GM18951 (cell line): ENCODE measurements around the gene HSPA1A.
"Not testable (repeated sequence)": the region's sequence is repeated elsewhere in the genome, so short reads cannot be mapped to it uniquely, and the experiment has no call there.

ENCODE experiments used
- POLR2A ChIP-seq: IDR thresholded peaks from 4 replicates; pipeline ENCODE4 v1.6.1; 2011; ENCODE audit warnings: mild to moderate bottlenecking; ENCODE audit not compliant: insufficient read length, insufficient read depth; ENCODE audit errors: extremely low read depth
- in situ Hi-C: fragments of 300-500 bp; cut with MboI; formaldehyde crosslinking; loops from one replicate; pipeline ENCODE4 v1.12.0; 2022; ENCODE audit warnings: low sequenced_read_pairs, mixed read lengths, inconsistent platforms; ENCODE audit not compliant: unreplicated experiment

HSPA1A gene

DNA sequence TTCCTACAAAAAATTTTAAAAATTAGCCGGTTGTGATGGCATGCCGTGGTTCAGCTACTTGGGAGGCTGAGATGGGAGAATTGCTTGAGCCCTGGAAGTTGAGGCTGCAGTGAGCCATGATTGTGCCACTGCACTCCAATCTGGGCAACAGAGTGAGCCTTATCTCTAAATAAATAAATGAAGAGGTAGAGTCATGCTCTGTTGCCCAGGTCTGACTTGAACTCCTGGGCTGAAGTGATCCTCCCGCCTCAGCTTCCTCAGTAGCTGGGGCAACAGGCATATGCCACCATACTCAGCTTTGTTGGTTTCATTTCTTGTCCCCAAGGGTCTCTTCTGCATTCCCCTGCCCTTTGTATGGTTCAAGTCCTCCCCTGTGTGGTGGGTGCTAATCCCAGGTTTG, 29.2 kb downstream of the HSPA1A start:
- TF ChIP-seq POLR2A, result no peak
- in situ Hi-C loops, result no loop called here

DNA sequence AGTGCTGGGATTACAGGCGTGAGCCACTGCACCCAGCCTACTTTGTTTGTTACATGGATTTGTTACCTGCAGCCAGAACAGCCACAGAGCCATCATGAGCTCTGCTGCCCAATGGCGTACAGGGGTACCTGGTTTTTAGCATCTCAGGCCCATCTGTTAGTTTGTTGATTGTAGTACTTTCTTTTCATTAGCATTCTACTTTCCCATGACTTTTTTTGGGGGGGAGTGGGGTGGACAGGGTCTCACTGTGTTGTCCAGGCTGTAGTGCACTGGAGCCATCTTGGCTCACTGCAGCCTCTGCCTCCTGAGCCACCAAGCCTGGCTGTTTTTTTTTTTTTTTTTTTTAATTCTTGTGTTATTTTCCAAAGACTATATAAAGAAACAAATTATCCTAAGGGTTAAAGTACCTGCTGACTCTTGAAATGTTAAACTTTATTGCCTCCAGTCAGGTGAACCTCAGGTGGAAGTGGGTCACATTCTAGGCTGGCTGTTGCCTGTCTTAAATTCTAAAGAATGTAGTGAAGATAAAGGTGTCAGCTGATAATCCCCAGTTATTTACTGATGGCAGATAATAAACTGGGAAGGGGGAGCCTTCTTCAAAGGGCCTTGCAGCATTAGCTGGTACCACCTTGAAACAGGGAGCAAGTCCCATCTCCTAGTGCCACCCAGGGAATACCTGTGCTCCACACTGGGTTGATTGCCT, 32.1 kb downstream of the HSPA1A start:
- in situ Hi-C loops, result no loop called here
- TF ChIP-seq POLR2A, result no peak

DNA sequence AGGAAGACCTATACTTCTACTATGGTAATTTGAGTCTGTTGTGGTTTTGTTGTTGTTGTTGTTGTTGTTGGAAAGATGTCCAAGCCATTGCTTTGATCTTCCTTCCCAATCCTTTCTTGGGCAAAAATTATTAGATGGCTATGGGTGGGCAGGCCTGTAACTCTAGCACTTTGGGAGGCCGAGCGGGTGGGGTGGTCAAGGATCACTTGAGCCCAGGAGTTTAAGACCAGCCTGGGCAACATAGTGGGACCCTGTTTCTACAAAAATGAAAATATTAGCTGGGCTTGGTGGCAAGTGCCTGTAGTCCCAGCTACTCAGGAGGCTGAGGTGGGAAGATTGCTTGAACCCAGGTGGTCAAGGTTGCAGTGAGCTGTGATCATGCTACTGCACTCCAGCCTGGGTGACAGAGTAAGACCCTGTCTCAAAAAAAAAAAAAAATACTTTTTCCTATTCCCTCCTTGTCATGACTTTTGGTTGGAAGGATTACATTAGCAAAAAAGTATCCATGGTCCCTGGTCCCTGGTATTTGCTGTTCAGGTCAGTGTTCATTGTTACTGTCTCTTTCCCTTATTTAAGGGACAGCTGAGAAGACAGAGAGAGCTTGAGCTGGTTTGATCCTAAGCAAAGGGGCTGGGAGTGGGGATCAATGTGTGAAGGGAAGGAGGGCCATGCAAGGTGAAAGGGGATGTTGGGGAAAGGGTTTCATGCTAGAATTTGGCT, 35.6 kb downstream of the HSPA1A start:
- in situ Hi-C loops, result no loop called here
- no peak for TF ChIP-seq POLR2A

DNA sequence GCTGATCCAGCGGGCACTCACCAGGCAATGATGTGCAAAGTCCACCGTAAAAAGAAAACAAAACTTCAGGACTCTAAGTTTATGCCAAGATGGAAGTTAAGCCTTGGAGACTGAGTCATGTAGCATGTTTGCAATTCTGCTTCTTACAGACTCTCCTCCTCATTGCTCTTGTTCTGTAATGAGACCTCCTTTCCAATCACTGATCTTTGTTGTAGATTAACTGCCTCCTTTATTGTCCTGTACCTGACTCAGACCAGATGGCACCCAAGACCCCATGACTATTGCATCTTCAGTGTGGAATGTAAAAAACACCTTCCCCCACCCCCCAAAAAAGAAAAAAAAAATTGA, 36.1 kb downstream of the HSPA1A start:
- TF ChIP-seq POLR2A, result no peak
- in situ Hi-C loops, result no loop called here

DNA sequence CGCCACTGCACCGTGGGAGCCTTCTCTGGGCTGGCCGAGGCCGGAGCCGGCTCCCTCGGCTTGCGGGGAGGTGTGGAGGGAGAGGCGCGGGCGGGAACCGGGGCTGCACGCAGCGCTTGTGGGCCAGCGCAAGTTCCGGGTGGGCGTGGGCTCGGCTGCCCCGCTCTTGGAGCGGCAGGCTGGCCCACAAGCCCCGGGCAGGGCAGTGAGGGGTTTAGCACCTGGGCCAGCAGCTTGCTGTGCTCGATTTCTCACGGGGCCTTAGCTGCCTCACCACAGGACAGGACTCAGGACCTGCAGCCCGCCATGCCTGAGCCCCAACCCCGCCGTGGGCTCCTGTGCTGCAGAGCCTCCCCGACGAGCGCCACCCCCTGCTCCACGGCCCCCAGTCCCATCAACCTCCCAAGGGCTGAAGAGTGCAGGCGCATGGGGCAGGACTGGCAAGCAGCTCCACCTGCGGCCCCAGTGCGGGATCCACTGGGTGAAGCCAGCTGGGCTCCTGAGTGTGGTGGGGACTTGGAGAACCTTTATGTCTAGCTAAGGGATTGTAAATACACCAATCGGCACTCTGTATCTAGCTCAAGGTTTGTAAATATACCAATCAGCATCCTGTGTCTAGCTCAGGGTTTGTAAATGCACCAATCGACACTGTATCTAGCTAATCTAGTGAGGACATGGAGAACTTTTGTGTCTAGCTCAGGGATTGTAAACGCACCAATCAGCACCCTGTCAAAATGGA, 36.8 kb downstream of the HSPA1A start:
- in situ Hi-C loops, result not testable (repeated sequence)

DNA sequence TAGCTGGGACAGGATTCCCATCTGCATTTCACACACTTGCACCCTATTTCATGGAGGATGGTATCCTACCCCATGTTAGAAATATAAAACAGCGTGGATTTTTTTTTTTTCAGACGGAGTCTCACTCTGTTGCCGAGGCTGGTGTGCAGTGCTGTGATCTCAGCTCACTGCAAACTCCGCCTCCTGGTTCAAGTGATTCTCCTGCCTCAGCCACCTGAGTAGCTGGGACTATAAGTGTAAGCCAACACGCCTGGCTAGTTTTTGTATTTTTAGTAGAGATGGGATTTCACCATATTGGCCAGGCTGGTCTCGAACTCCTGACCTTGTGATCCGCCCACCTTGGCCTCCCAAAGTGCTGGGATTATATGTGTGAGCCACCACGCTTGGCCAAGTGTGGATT, 42.4 kb downstream of the HSPA1A start:
- in situ Hi-C loops, result not testable (repeated sequence)

DNA sequence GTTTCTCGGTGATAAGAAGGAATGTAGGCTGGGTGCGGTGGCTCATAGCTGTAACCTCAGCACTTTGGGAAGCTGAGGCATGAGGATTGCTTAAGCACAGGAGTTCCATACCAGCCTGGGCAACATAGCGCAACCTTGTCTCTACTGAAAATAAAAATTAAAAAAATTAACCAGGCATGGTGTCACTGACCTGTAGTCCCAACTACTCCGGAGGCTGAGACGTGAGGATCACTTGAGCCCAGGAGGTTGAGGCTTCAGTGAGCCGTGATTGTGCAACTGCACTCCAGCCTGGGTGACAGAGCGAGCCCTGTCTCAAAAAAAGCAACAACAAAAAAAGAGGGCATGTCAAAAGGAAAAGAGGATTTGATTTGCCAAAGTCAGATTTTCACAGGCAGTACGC, 43.4 kb downstream of the HSPA1A start:
- in situ Hi-C loops, result no loop called here
- TF ChIP-seq POLR2A, result no peak

DNA sequence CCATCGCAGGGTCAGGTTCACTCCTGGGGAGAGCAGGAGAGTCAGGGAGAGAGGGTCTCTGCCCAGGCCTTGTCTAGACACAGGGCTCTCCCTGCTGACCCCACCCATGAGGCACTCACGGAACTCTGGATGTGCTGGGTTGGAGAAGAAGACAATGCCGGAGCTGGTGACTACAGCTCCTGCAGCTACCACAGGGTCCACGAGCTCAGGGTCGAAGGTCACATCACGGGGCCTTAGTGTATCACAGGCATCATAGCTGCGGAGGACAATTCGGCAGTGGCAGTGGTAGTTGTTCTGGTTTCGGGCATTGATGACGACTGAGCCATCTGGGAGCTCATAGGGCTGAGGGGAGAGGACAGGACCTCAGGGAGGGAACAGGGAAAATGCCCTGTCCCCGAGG, 44.6 kb downstream of the HSPA1A start:
- no peak for TF ChIP-seq POLR2A
- in situ Hi-C loops, result no loop called here

DNA sequence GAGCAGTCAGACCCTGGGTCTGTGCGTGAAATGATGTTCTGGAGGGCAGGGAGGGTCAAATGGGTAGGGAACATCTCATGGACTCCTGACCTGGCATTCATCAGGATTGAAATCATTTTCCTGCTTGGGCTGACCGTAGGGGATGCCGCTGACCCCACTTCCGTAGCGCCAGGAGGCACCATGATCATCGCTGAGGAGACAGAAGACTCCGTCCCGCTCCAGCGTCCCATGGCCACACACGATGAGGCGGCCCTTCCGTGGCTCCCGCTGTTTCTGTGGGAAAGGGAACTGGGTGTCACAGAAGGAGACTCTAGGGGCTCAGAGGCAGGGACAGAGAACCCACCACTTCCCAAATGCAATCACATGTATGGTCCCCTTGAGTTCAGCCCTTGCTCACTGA, 45.0 kb downstream of the HSPA1A start:
- TF ChIP-seq POLR2A, result no peak
- in situ Hi-C loops, result no loop called here

DNA sequence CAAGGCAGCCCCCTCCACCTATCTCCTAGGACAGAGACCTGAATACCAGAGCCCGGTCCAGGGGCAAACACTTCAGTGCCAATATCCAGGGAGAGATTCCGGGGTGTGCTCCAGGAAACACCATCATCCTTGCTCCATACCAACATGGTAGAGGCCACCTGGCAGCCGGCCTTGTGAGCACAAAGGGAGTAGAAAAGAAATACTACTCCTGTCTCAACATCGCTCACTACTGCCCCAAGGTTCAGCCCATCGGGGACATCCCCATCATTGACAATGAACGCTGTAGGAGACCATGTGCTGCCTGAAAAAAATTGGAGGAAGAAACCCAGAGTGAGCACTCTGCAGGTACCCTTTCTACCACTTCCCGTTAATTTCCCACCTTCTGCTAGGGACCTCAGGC, 45.8 kb downstream of the HSPA1A start:
- TF ChIP-seq POLR2A, result no peak
- in situ Hi-C loops, result no loop called here

DNA sequence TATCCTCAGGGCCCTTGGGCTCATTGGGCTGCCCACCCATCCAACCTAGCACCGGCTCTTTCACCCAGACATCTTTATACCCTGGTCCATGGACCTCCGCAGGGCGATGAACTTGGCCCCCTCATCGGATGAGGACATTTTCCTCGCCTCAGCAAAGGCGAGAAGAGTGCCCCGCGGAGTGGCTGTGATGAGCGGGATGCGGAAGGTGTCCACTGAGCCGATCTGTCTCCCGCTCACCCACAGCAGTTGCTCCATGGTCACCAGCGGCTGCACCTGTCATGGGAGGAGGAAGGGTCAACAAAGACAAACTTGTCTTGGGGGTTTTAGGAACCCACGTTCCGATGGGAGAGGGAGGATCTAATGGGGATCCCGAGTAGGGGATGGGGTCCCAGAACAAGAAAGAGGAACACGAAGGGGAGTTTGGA, 46.6 kb downstream of the HSPA1A start:
- no peak for TF ChIP-seq POLR2A
- in situ Hi-C loops, result no loop called here

DNA sequence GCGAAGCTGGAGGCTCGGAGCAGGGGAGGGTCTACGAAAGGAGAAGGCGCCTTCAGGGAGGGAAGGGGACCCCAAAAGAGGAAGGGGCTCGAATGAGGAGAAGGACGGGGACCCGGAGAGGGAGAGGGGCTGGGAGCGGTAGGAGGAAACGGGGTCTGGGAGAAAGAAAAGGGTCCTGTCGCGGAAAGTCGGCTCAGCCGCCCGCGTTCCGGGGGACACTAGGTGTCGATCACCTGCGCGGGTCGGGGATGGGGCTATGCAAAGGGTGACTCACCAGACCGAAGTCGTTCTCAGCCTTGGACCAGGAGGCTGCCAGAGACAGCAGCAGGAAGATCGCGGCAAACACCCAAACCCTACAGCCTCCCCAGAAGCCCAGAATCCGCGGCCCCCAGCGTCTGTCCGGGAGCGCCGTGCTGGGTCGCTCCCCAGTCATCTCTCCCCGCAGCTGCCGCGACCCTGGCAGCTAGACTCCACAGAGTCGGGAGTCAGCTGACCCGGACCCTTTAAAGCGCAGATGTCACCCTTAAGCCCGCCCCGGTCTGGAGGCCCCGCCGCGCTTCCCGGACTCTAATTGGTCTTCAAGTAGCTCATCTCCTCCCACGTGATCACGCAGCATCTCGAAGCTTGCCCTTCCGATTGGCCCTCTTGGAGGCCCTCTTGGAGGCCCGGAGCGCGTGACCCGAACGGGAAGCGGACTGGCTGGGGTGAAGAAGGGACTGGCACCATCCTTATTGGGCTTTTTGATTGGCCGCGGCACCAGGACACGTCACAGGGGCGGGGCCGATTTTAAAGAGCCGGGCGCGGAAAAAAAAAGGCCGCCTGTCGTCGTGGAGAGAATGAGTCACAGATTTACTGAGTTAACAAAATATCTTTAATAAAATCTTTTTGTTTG, 47.2 kb downstream of the HSPA1A start, which contains the start of gene NEU1:
TSS of gene NEU1 (minus strand) at position 478 of the 892 bp plus-strand sequence. CDS start at position 433, 45 bp downstream.
- in situ Hi-C loops, result no loop called here
- TF ChIP-seq POLR2A, result peak; percentile 99

DNA sequence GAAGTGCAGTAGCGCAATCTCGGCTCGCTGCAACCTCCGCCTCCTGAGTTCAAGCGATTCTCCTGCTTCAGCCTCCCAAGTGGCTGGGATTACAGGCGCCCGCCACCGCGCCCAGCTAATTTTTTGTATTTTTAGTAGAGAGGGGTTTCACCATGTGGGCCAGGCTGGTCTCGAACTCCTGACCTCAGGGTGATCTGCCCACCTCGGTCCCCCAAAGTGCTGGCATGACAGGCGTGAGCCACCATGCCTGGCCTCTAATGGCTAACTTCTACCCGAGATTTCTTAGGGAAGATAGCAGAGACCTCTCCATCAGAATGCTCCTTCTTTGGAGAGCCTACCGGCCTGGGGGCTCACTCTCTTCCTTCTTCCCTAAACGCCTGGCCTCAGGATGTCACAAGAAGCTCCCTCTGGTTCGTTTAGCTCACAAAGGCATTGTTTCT, 48.8 kb downstream of the HSPA1A start:
- in situ Hi-C loops, result not testable (repeated sequence)

DNA sequence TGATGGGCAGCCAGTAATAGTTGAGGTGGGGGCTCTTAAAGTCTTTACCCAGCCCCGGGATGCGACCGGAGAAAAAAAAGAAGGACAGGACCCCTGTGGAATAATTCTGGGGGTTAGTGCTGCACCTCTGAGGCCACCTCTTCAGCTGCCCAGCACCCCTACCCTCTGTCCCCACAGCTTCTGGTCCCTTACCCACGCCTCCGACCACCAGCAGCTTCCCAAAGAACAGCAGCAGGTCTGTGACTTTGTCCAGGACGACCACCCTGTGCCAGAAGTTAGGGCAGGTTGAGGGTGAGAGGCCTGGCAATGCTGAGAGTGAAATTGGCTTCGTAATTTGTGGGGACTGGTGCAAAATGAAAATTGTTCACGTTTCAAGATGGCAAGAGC, 49.5 kb downstream of the HSPA1A start:
- in situ Hi-C loops, result no loop called here
- TF ChIP-seq POLR2A, result no peak
